ENCODE data around the gene CDV3. TPM values are rescaled to one million over a fixed set of nuclear protein-coding genes. Genes with fewer than 3 reads are reported as not detected.
A peak's percentile ranks its signal among the peaks of the same experiment; 100 is the strongest.

The CDV3 gene
- total and polyA plus RNA-seq, 9 of the 15 experiments (the other 6 are each of a cell fraction or from before 2014, with no cell fraction given): 72.3 to 273 (median 116) TPM

- TF ChIP-seq CTCF (IDR thresholded peaks at IDR 0.05 in 2 of 3, conservative IDR thresholded peaks at IDR 0.05 in 1 of 3; ENCODE audit: insufficient read depth in 2 of 3, low read depth in 1 of 3, low read length in 3 of 3): peak; percentile 36 to 57 (median 54); a peak in 5 of 6 replicates
- no peak for TF ChIP-seq ESRRA (IDR thresholded peaks at IDR 0.05; ENCODE audit: borderline replicate concordance, low read depth)
- TF ChIP-seq ARID2 (IDR thresholded peaks at IDR 0.05): no peak
- TF ChIP-seq ELK1 (CRISPR knock-in tag; IDR thresholded peaks at IDR 0.05): no peak
- TF ChIP-seq MEF2A (IDR thresholded peaks at IDR 0.05; ENCODE audit: control insufficient read depth, low read depth, low read length): no peak
- TF ChIP-seq NFE2L1 (tag; IDR thresholded peaks at IDR 0.05; ENCODE audit: borderline replicate concordance, low read depth): no peak
- peak; percentile 42; the same call in 1 of the 2 replicates for TF ChIP-seq ATF3 (IDR thresholded peaks at IDR 0.05)
- TF ChIP-seq ATF3 (CRISPR knock-in tag; conservative IDR thresholded peaks at IDR 0.05): no peak
- TF ChIP-seq RERE (CRISPR knock-in tag; IDR thresholded peaks at IDR 0.05; ENCODE audit: borderline replicate concordance): no peak
- TF ChIP-seq ZNF561 (CRISPR knock-in tag; conservative IDR thresholded peaks at IDR 0.05): no peak
- TF ChIP-seq RBM34 (IDR thresholded peaks at IDR 0.05; ENCODE audit: borderline replicate concordance, insufficient read depth, low read length): no peak
- TF ChIP-seq ZZZ3 (IDR thresholded peaks at IDR 0.05): no peak
- TF ChIP-seq ZC3H11A (IDR thresholded peaks at IDR 0.05; ENCODE audit: low read depth, low read length): no peak
- TF ChIP-seq PREB (CRISPR knock-in tag; IDR thresholded peaks at IDR 0.05): no peak
- TF ChIP-seq NFIC (IDR thresholded peaks at IDR 0.05): no peak
Observed at GRCh38 chr3:133578548-133579191, 5.2 kb downstream of the CDV3 start (continued).
